Measurements from ENCODE around the gene HDAC1.

- no peak for TF ChIP-seq BACH1 (IDR thresholded peaks at IDR 0.05; ENCODE audit: low read length)
- no peak for TF ChIP-seq POLR2A (IDR thresholded peaks at IDR 0.05; ENCODE audit: control extremely low read depth in 1 of 2, low read depth in 2 of 2, low read length in 2 of 2)
- TF ChIP-seq SP1 (IDR thresholded peaks at IDR 0.05; ENCODE audit: low read depth, low read length): no peak
- no peak for TF ChIP-seq MAFK (IDR thresholded peaks at IDR 0.05; ENCODE audit: low read depth, low read length)
- TF ChIP-seq SRF (IDR thresholded peaks at IDR 0.05; ENCODE audit: low read depth, low read length): no peak
- TF ChIP-seq, protein P1, sequence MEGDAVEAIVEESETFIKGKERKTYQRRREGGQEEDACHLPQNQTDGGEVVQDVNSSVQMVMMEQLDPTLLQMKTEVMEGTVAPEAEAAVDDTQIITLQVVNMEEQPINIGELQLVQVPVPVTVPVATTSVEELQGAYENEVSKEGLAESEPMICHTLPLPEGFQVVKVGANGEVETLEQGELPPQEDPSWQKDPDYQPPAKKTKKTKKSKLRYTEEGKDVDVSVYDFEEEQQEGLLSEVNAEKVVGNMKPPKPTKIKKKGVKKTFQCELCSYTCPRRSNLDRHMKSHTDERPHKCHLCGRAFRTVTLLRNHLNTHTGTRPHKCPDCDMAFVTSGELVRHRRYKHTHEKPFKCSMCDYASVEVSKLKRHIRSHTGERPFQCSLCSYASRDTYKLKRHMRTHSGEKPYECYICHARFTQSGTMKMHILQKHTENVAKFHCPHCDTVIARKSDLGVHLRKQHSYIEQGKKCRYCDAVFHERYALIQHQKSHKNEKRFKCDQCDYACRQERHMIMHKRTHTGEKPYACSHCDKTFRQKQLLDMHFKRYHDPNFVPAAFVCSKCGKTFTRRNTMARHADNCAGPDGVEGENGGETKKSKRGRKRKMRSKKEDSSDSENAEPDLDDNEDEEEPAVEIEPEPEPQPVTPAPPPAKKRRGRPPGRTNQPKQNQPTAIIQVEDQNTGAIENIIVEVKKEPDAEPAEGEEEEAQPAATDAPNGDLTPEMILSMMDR (IDR thresholded peaks at IDR 0.05; ENCODE audit: control extremely low read depth in 1 of 3, insufficient read depth in 1 of 3, low read depth in 1 of 3, low read length in 3 of 3): no peak
- TF ChIP-seq POLR2AphosphoS5 (IDR thresholded peaks at IDR 0.05; ENCODE audit: low read depth, low read length): no peak
- TF ChIP-seq NANOG (IDR thresholded peaks at IDR 0.05; ENCODE audit: insufficient read depth, low read depth, low read length, poor library complexity, severe bottlenecking): no peak
- no peak for TF ChIP-seq SIX5 (IDR thresholded peaks at IDR 0.05; ENCODE audit: low read depth, low read length)
- TF ChIP-seq EP300 (IDR thresholded peaks at IDR 0.05; ENCODE audit: borderline replicate concordance in 1 of 2, low read depth in 2 of 2, low read length in 2 of 2): no peak
Measured at GRCh38 chr1:32286763-32287162, 5.1 kb upstream of the HDAC1 start.
